ENCODE measurements around the gene SH2D5.

Gene SH2D5

GRCh38 chr1:20727746-20728316 lies 4.7 kb downstream of the SH2D5 start:
- Histone ChIP-seq H3K4me3 (ENCODE audit: low read depth, low read length) (peak overlapping the region; percentile 29), H3K36me3 (ENCODE audit: control insufficient read depth, insufficient read depth, low read length) (no peaks in the 10 kb centered on the region), H3K27ac (ENCODE audit: low read depth, low read length) (no peak overlapping the region), H3K27me3 (ENCODE audit: control insufficient read depth, insufficient read depth, low read length) (peaks cover 37% of the 10 kb centered on the region), H3K9me3 (ENCODE audit: control insufficient read depth, insufficient read depth, low read depth, low read length) (no peaks in the 10 kb centered on the region), H3K9ac (ENCODE audit: low read length) (no peak overlapping the region), H3K4me1 (ENCODE audit: control insufficient read depth, insufficient read depth, low read length) (peaks cover 31% of the 10 kb centered on the region)

GRCh38 chr1:20726932-20727745 lies 5.4 kb downstream of the SH2D5 start:
- Histone ChIP-seq H3K27ac (ENCODE audit: low read depth, low read length) (no peak overlapping the region), H3K4me3 (ENCODE audit: low read depth, low read length) (peak overlapping the region; percentile 29; the same call in 1 of the 2 replicates), H3K9ac (ENCODE audit: low read length) (no peak overlapping the region), H3K4me1 (ENCODE audit: control insufficient read depth, insufficient read depth, low read length) (peaks cover 32% of the 10 kb centered on the region), H3K27me3 (ENCODE audit: control insufficient read depth, insufficient read depth, low read length) (peaks cover 30% of the 10 kb centered on the region), H3K36me3 (ENCODE audit: control insufficient read depth, insufficient read depth, low read length) (no peaks in the 10 kb centered on the region), H3K9me3 (ENCODE audit: control insufficient read depth, insufficient read depth, low read depth, low read length) (no peaks in the 10 kb centered on the region)

GRCh38 chr1:20726118-20726911 lies 6.2 kb downstream of the SH2D5 start:
- Histone ChIP-seq H3K36me3 (ENCODE audit: control insufficient read depth, insufficient read depth, low read length) (no peaks in the 10 kb centered on the region), H3K4me1 (ENCODE audit: control insufficient read depth, insufficient read depth, low read length) (peaks cover 32% of the 10 kb centered on the region), H3K4me3 (ENCODE audit: low read depth, low read length) (no peak overlapping the region), H3K27me3 (ENCODE audit: control insufficient read depth, insufficient read depth, low read length) (peaks cover 25% of the 10 kb centered on the region), H3K9ac (ENCODE audit: low read length) (no peak overlapping the region), H3K9me3 (ENCODE audit: control insufficient read depth, insufficient read depth, low read depth, low read length) (no peaks in the 10 kb centered on the region), H3K27ac (ENCODE audit: low read depth, low read length) (no peak overlapping the region)

GRCh38 chr1:20725189-20726117 lies 7.0 kb downstream of the SH2D5 start:
- Histone ChIP-seq H3K4me3 (ENCODE audit: low read depth, low read length) (no peak overlapping the region), H3K9me3 (ENCODE audit: control insufficient read depth, insufficient read depth, low read depth, low read length) (no peaks in the 10 kb centered on the region), H3K36me3 (ENCODE audit: control insufficient read depth, insufficient read depth, low read length) (no peaks in the 10 kb centered on the region), H3K9ac (ENCODE audit: low read length) (no peak overlapping the region), H3K27ac (ENCODE audit: low read depth, low read length) (no peak overlapping the region), H3K4me1 (ENCODE audit: control insufficient read depth, insufficient read depth, low read length) (peaks cover 30% of the 10 kb centered on the region), H3K27me3 (ENCODE audit: control insufficient read depth, insufficient read depth, low read length) (peaks cover 16% of the 10 kb centered on the region)

- no peak overlapping the region for H3K27ac ChIP-seq (ENCODE audit: low read depth, low read length)
- peaks cover 21% of the 10 kb centered on the region for H3K4me1 ChIP-seq (ENCODE audit: control insufficient read depth, insufficient read depth, low read length)
- H3K27me3 ChIP-seq (ENCODE audit: control insufficient read depth, insufficient read depth, low read length) = peaks cover 13% of the 10 kb centered on the region
- H3K36me3 ChIP-seq (ENCODE audit: control insufficient read depth, insufficient read depth, low read length) = no peaks in the 10 kb centered on the region
- H3K9ac ChIP-seq (ENCODE audit: low read length) = no peak overlapping the region
- H3K4me3 ChIP-seq (ENCODE audit: low read depth, low read length) = no peak overlapping the region
- no peaks in the 10 kb centered on the region for H3K9me3 ChIP-seq (ENCODE audit: control insufficient read depth, insufficient read depth, low read depth, low read length)
Measured at GRCh38 chr1:20724364-20725188, 7.9 kb downstream of the SH2D5 start.

GRCh38 chr1:20723537-20724363 lies 8.8 kb downstream of the SH2D5 start:
- H3K4me3 ChIP-seq (ENCODE audit: low read depth, low read length) = no peak overlapping the region
- no peaks in the 10 kb centered on the region for H3K9me3 ChIP-seq (ENCODE audit: control insufficient read depth, insufficient read depth, low read depth, low read length)
- no peak overlapping the region for H3K9ac ChIP-seq (ENCODE audit: low read length)
- H3K27ac ChIP-seq (ENCODE audit: low read depth, low read length) = no peak overlapping the region
- no peaks in the 10 kb centered on the region for H3K36me3 ChIP-seq (ENCODE audit: control insufficient read depth, insufficient read depth, low read length)
- H3K4me1 ChIP-seq (ENCODE audit: control insufficient read depth, insufficient read depth, low read length) = peaks cover 15% of the 10 kb centered on the region
- H3K27me3 ChIP-seq (ENCODE audit: control insufficient read depth, insufficient read depth, low read length) = peaks cover 14% of the 10 kb centered on the region

- Histone ChIP-seq H3K9ac (ENCODE audit: low read length) (no peak overlapping the region), H3K36me3 (ENCODE audit: control insufficient read depth, insufficient read depth, low read length) (no peaks in the 10 kb centered on the region), H3K4me3 (ENCODE audit: low read depth, low read length) (no peak overlapping the region), H3K4me1 (ENCODE audit: control insufficient read depth, insufficient read depth, low read length) (peaks cover 10% of the 10 kb centered on the region), H3K27me3 (ENCODE audit: control insufficient read depth, insufficient read depth, low read length) (peaks cover 20% of the 10 kb centered on the region), H3K27ac (ENCODE audit: low read depth, low read length) (no peak overlapping the region), H3K9me3 (ENCODE audit: control insufficient read depth, insufficient read depth, low read depth, low read length) (no peaks in the 10 kb centered on the region)
Measured at GRCh38 chr1:20723159-20723536, 9.4 kb downstream of the SH2D5 start.

- Histone ChIP-seq H3K4me1 (ENCODE audit: control insufficient read depth, insufficient read depth, low read length) (peaks cover 2% of the 10 kb centered on the region; the same call in 1 of the 2 replicates), H3K4me3 (ENCODE audit: low read depth, low read length) (no peak overlapping the region), H3K9ac (ENCODE audit: low read length) (no peak overlapping the region), H3K36me3 (ENCODE audit: control insufficient read depth, insufficient read depth, low read length) (no peaks in the 10 kb centered on the region), H3K9me3 (ENCODE audit: control insufficient read depth, insufficient read depth, low read depth, low read length) (no peaks in the 10 kb centered on the region), H3K27ac (ENCODE audit: low read depth, low read length) (no peak overlapping the region), H3K27me3 (ENCODE audit: control insufficient read depth, insufficient read depth, low read length) (peaks cover 33% of the 10 kb centered on the region)
Measured at GRCh38 chr1:20721117-20722061, 11.1 kb downstream of the SH2D5 start.

- Histone ChIP-seq H3K27ac (ENCODE audit: low read depth, low read length) (no peak overlapping the region), H3K27me3 (ENCODE audit: control insufficient read depth, insufficient read depth, low read length) (peaks cover 34% of the 10 kb centered on the region)
Measured at GRCh38 chr1:20720631-20721091, 11.8 kb downstream of the SH2D5 start.

More at GRCh38 chr1:20720631-20721091, 11.8 kb downstream of the SH2D5 start:
- H3K4me1 ChIP-seq (ENCODE audit: control insufficient read depth, insufficient read depth, low read length) = peaks cover 2% of the 10 kb centered on the region; the same call in 1 of the 2 replicates
- no peaks in the 10 kb centered on the region for H3K36me3 ChIP-seq (ENCODE audit: control insufficient read depth, insufficient read depth, low read length)
- H3K4me3 ChIP-seq (ENCODE audit: low read depth, low read length) = no peak overlapping the region
- H3K9me3 ChIP-seq (ENCODE audit: control insufficient read depth, insufficient read depth, low read depth, low read length) = no peaks in the 10 kb centered on the region
- H3K9ac ChIP-seq (ENCODE audit: low read length) = no peak overlapping the region

Data from HUES6 (cell line).